GM21367 (cell line): ENCODE measurements around the gene HESX1.

Experiments used
- ATAC-seq: cut with Tn5 transposase; IDR thresholded peaks from one replicate; pipeline ENCODE4 v1.9.1; 2021; ENCODE audit not compliant: unreplicated experiment

HESX1 gene

DNA sequence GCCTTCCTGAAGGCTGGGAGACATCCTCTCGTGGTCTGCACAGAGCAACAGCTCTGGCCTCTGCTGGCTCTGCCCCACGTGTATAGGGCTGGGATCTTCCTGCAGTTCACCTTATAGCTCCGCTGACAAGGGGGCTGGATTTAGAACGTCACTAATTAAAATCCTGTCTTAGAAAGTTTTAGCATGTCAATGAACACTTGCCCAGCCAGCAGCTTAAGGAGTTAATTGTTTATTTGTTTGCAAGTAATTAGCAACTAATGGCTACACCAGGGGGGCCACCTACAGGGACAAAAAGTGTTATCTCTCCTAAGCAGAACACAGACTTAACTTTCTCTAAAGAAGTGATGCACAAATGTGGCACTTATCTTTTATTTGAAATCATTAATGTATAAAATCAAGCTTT lies at the start of gene HESX1:
TSS of gene HESX1 (minus strand) at position 84 of the 403 bp plus-strand sequence. CDS start at position 24, 60 bp downstream.
- no peak for ATAC-seq

DNA sequence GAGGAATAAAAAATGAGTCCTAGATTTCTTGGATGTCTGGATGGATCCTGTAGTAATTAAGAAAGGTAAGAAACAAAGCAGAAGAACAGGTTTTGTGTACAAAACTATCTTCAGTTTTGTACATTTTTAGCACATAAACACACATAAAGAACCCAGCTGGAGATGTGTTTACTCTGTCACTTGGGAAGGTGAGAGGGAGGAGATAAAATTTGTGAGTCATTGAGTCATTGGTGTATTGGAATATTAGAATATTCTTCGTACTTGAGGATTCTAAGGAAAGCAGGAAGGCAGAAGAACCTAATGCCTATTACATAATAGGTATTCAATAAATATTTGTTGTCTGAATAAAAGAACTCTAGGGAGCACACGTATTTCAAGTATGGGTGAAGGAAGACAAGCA lies 45.2 kb upstream of the HESX1 start:
- ATAC-seq: no peak

DNA sequence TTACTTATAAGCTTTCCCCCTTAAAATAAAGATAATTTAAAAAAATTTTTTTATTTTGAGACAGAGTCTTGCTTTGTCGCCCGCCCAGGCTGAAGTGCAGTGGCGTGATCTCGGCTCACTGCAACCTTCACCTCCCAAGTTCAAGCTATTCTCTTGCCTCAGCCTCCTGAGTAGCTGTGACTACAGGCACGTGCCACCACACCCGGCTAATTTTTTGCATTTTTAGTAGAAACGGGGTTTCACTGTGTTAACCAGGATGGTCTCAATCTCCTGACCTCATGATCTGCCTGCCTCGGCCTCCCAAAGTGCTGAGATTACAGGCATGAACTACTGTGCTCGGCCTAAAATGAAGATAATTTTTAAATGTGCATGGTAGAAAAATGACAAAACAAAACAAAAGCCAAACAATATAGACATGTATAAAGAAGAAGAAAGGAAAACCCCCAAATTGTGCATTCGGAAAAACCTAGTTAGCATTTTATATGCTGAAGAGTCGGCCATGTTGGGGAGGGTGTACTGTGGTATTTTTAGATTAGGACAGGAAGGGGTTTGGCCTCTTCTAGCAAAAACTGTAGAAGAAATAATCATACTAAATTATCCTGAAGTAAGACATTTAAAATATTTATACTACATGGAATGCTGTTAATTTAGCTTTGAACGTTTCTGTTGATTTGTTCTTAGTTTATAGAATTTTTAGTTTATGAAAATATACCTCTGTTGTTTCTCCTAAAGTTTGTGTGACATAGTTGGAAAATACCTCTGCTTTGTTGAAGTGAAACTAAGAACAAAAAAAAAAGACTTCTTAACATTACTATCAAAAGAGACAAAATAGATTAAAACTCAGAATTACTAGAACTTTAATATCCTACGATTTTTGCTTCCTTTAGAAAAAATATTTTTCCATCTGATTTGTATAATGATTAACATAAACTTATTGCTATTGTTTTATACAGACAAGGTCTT lies 35.1 kb upstream of the HESX1 start:
- ATAC-seq: no peak

DNA sequence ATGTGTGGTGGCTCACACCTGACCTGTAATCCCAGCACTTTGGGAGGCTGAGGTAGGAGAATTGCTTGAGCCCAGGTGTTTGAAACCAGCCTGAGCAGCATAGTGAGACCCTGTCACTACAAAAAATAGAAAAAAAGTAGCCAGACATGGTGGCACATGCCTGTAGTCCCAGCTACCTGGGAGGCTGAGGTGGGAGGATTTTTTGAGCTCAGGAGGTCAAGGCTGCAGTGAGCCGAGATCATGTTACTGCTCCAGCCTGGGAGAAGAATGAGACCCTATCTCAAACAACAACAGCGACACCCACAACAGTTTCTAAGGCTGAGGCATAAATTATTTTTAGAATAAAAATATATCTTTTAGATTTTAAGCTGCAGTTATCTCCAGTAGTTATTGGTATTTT lies 34.0 kb upstream of the HESX1 start:
- ATAC-seq: no peak

DNA sequence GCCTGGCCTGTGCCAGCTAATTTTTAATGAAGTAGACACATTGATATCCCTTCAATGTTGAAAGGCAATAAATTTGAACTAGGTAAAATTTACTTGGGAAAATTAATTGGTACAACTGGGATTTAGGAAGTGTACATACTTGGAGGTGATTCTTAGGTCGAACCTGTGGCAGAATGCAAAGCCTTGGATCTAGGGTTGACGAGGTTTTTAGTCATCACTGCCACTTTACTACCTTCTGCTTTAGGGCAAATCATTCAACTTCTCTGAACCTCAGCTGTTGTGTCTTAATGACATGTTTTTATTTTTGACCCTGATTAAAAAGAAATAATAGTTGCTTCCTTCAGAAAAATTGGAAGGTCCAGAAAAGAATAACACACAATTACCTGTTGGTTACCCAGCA lies 30.2 kb upstream of the HESX1 start:
- ATAC-seq: no peak

DNA sequence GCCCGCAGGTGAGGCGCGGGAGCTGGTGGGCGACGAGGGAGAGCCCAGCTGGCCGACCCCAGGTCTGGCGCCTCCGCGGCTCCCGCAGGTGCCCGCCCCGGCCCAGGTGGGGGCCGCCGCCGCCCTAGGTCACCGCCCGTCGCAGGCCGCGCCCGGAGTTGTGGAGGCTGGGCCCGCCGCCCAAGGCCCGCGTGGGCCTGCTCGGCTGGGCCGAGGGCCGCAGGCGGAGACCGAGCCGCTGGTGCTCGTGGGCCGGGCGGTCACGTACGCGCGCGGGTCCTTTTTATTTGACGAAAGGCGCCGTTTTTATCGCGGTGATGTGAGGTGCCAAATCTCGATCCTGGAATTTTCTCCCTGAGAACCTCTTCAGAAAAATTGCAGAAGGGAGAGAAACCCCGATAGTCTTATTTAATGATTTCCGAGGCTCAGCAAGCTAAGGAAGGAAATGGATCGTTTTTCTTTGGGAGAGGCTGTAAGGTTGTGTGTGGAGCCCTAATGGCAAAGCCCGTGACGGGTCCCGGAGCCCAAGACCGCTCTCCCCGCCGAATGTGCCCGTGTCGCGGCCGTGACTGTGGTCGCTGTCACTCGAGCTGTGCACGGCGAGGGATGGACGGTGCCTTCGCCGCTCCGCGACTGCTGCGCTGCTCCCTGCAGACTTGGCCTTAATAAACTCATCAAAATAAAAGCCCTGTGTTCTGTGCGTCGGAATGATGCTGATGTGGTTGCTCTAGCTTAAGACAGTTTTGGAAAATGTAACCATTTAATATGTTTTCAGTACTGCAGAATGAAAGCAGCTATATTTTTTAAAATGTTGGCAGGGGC lies 28.4 kb upstream of the HESX1 start:
- ATAC-seq: peak; percentile 35

DNA sequence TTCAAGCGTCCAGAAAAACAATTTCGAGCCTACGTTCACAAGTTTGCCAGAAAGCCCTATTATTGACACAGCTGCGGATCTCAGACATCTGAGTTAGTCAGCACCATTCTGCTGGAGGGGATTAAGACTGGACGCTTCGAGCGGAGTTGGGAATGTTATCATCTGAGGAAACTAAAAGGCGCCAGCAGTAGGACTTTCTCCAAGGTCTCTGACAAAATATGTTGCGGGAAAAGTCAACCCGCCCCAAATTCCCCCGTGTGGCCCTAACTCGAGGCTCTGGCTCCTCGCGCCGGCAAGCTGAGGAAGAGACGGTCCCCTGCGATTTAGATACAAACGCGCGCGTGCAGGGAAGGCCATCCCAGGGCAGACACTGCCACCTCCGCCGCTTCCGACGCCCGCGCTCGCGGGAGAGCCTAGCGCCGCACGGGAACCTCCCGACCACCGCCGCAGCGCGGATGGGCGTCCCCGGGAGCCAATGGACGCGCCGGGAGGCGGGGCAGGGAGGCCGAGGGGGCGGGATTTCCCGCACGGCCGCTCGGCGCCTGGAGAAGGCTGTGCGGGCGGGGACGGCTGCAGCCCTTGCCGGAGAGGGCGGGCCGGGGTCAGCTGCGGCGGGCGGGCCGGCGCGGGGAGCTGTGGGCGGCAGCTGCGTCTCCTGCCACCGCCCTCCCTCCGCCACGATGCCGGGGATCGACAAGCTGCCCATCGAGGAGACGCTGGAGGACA lies 27.6 kb upstream of the HESX1 start, which contains the start of gene APPL1:
TSS of gene APPL1 (plus strand) at position 526 of the 726 bp plus-strand sequence. CDS start at position 681, 155 bp downstream.
- peak; percentile 81 for ATAC-seq

DNA sequence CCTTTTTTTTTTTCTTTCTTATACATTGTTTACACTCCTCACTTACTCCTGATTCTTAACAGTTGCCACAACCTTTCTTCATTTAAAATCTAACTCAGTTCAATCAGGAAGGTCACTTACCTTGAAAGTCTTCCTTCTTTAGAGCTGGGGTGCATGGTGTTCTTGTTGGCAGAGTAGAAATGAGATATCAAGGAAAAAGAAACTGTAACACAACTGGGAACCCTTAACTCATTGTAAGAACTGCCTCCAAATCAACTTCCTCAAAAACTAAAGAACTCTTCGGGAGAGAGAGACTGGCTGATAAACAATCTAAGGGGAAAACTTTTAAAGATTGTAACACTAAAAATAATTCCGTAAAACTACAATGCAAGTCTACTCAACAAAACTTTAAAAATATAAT lies 26.4 kb upstream of the HESX1 start:
- no peak for ATAC-seq

DNA sequence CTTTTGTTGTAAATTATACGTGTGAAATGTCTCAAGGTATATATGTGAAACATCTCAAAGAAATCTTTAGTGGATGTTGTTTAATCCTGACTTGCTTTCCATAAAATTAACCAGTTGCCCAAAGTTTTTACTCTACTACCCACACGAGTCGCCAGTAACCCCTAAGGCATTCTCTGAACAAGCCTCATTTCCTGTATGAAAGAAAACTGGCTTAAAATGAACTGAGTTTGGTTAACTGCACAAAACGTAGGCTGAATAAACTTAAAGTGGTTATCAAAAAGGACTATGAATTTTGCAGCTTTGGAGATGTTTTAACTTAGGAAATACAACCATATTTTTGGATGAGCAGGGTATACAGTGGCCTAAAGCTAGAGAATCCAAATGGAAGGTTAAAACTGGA lies 25.1 kb upstream of the HESX1 start:
- no peak for ATAC-seq

DNA sequence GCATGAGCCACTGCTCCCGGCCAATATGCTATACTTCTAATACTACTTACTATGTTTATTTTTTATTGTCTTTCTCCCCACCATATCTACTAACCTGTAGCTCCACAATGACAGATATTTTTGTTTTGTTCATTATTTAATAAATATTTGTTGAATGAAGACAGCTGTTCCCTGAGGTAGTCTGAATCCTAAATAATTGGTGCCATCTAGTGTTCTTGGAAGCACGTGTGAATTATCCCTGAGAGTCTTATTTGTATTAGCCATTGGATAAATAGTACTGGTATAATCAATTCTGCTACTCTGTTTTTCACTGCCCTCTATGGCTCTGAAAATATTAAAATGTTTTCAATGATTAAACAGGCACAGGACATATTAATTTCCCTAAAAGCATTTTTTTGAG lies 22.1 kb upstream of the HESX1 start:
- ATAC-seq: no peak

DNA sequence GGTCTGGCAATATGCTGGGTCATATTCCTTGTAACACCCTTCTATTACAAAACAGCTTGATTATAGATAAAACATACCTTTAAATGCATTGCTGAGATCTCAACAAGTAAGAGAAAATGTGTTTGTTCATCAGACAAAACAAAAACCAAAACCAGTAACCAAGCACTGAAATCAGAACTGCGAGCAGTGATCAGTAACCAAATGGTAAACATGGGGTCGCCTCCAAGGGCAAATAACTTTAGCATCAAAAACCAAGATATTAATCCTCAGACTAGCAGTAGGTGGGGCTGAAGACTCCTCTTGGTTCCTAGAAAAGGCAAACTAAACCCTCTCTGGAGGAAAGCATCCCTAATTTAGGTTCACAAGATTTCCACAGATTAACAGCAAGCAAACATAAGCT lies 6.6 kb upstream of the HESX1 start:
- ATAC-seq: no peak

DNA sequence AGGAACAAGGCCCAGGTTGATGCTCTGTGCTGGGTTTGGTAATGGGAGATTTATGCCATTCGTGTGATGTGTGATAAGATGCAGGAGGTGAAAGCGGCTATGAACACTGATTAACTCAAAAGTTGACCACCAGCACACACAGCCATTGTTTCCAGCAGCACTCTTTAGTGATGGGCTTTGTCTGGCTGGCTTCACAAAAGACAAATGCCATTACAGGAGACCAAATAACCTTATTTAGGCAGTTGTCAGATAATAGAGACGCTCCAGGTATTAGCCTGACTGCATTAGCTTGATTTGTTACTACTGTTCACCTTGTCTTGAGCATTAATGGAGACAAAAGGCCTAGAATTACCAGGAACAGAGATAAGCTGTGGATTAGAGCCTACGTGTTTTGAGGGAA lies 5.1 kb downstream of the HESX1 start:
- ATAC-seq: no peak

DNA sequence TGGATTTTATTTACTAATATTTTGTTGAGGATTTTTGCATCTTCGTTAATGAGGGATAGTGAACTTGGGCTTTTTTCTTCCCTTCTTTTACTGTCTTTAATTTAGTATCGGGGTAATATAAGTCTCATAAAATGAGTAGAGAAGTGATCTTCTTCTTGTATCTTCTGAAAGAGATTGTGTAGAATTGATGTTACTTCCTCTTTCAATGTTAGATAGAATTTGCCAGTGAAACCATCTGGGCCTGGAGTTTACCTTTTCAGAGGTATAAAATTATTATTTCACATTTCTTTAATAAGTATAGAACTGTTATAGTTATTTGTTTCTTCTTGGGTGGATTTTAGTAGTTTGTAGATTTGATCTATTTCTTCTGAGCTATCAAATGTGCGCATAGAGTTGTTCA lies 7.8 kb downstream of the HESX1 start:
- no peak for ATAC-seq

DNA sequence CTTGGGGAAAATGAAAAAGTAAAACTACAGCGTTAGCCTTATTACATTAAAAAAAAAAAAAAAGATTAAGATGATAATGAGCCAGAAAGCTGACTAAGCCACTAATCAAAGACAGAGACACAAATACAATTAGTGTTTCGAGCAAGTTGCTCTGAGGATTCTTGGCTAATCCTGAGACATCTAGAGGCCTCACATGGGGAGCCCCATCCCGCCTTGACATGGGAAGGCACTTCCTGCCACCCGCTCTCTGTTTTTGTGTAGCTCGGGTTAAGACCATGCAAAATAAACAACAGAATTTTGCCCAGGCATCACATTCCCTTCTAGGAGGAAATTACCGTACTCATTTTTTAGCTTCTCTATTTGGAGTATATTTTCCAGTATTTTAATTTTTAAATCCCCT lies 15.3 kb downstream of the HESX1 start:
- ATAC-seq: no peak

DNA sequence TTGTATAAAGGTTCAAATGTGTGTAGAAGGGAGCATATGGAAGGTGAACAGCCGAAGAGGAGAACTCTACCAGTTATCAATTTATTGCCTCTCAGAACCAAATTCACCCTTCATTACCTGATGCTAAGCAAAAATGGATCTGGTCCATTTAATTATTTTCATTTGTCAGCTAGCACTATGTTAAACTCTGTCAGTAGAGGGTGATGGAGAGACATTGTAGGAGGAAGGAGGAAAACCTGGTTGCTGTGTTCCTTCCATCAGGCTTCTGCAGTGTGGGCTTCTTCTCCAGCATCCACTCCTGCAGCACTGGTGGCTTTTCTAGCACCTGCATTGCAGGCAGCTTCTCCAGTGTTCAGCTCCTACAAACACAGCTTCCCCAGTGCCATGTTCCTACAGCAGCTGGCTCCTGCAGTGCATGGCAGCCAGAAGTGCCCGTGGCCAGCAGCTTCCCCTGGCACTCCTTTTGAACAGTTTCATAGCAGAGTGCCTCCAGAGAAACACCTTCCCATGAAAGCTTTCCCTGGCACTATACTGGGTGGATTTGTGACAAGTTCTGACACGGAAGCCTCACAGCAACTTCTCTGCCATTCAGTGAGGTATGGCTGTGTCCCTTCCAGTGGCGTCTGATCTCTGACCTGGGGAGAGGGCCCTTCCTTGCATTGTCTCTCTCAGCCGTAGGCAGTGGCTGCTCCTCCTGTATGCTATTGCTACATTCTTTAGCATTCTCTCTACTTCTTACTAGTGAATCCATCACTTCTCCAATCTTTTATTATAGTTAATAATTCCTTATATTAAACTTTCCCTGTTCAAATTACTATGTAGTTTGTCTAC lies 20.0 kb downstream of the HESX1 start:
- no peak for ATAC-seq

DNA sequence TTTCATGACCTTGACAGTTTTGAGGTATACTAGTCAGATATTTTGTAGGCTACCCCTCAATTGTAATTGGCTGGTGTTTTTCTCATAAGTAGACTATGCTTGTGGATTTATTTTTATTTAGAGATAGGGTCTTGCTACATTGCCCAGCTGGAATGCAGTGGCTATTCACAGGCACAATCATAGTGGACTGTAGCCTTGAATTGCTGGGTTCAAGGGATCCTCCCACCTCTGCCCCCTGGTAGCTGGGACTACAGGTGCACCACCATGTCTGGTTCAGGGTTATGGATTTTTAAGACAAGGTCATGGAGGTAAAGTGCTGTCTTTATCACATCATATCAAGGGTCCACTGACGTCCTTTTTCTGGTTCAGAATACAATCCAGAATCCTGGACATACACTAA lies 23.7 kb downstream of the HESX1 start:
- no peak for ATAC-seq

DNA sequence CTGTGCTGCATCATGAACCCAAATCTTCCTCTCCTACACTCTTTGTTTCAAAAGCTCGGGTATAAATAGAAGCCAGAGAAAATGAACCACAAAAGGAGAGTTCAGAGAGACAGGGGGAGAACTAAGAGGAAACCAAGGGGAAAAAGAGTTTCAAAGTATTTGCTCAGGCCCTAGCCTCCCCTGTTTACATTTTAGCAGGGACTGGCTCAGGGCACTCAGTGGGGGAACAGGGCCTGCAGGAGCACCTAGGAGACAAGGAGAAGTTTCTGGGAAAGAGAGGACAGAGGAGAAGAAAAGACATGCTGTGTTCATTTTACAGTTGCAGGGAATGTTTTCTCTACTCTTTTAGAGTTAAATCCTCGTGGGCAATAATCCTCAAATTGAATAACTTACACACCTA lies 26.1 kb downstream of the HESX1 start:
- no peak for ATAC-seq

DNA sequence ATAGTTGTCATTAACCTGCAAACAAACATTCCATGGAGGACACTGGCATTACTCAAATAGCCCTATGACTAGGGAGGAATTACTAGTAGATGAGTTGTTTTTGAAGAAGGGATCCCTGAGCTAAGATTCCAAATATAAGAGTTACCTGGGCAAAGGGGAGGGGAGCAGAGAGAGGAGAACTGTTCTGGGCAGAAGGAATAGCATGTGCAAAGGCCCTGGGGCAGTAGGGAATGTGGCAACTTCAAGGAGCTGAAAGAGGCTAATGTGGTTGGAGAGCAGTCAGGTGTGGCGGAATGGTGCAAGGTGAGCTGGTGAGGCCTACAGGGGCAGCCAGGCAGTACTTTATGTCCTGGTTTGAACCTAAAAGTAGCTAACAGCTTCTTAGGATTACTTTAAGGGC lies 28.8 kb downstream of the HESX1 start:
- no peak for ATAC-seq

DNA sequence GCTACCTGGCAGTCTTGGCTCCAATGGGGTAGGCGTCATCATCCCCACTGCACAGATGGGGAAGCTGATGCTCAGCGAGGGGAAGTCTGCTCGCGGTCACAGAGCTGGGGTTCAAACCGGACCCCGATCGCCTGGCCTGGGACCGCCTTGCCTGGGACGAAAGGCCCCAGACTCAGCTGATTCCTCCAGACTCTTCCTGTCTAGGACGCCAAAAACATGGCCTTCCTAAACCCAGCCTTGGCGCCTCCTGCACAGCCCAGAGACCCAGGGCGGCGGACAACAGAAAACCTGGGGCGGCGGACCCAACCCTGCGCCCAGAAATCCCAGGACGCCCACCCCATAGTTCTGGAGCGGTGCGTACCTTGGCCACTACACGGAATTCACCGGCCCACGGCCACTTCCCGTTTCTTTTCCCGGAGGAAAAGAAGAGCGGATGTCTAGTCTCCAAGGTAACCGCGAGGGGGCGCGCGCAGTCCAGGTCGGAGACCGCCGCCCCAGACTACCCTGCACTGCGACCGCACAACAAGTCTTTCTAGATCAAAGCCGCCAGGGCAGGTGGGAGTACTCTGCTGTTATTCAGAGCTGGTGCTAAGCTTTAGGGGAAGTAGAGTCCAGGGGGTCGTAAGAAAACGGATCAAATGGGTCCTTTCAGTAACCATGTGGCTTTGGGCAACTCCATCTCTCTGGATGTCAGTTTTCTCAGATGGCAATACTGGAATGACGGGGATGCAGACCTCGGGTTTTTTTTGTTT lies 29.7 kb downstream of the HESX1 start:
- ATAC-seq: peak; percentile 48

DNA sequence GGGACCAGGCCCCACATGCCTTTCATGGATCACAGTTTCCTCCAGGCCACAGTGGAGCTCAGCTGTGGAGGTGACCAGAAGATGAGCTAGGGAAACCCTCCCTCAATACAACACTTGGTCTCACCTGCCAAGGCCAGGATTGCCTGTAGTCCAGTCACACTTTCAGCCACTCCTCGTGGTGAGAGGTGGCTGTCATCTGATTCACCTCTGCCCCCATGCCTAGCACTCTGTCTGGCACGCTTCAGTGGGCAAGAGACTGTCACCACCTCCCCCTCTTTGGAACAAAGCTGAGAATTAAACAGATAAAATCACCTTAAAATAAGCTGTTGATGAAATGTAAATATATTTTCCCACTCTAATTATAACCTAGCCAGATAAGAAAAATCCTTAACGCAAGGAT lies 30.7 kb downstream of the HESX1 start:
- no peak for ATAC-seq
